Mesothelial cell of epicardium (in vitro differentiated cells): Measurements from ENCODE around the gene ATM. TPM values are rescaled to one million over a fixed set of nuclear protein-coding genes. Genes with fewer than 3 reads are reported as not detected.

Source experiments
- DNase-seq, 2 experiments: peaks; one replicate each; pipeline ENCODE4 v3.0.0; 2021; ENCODE audit warnings: low spot score in 2 of 2; ENCODE audit not compliant: unreplicated experiment in 2 of 2
- H3K27ac Mint-ChIP-seq: 2 replicates; pipeline ENCODE4 v1.8.0; 2021; ENCODE audit warnings: mixed read lengths
- H3K27me3 Mint-ChIP-seq: 2 replicates; pipeline ENCODE4 v1.8.0; 2021; ENCODE audit warnings: low read depth, mixed read lengths
- H3K36me3 Mint-ChIP-seq: 2 replicates; pipeline ENCODE4 v1.8.0; 2021; ENCODE audit warnings: mixed read lengths
- H3K4me1 Mint-ChIP-seq: 2 replicates; pipeline ENCODE4 v1.8.0; 2021; ENCODE audit warnings: mixed read lengths
- H3K4me3 Mint-ChIP-seq: 2 replicates; pipeline ENCODE4 v1.8.0; 2021; ENCODE audit warnings: mild to moderate bottlenecking, moderate library complexity, mixed read lengths
- H3K9me3 Mint-ChIP-seq: 2 replicates; pipeline ENCODE4 v1.8.0; 2021; ENCODE audit warnings: mixed read lengths
- CTCF ChIP-seq: fragments of 200-600 bp; sonication (generic); IDR thresholded peaks from one replicate; pipeline ENCODE4 v1.5.0; 2021; ENCODE audit warnings: antibody characterized with exemption; ENCODE audit not compliant: unreplicated experiment
- total RNA-seq: library from RNA; stranded (reverse); gene quantifications from 3 replicates; pipeline ENCODE4 v1.2.1, GENCODE V29; 2021

ATM gene
- total RNA-seq, 1 donor from 2014 or later: 78.0 TPM

GRCh38 chr11:108198833-108199232 is 24.0 kb upstream of the ATM start:
- no peaks in the 10 kb centered on the region for H3K27me3 Mint-ChIP-seq

GRCh38 chr11:108199446-108200321 is 23.2 kb upstream of the ATM start:
- Mint-ChIP-seq H3K9me3 (peaks cover 7% of the 10 kb centered on the region), H3K27ac (peak overlapping the region; percentile 87), H3K27me3 (no peaks in the 10 kb centered on the region), H3K4me1 (peaks cover 22% of the 10 kb centered on the region), H3K4me3 (no peak overlapping the region), H3K36me3 (peaks cover 25% of the 10 kb centered on the region)
- DNase-seq: no peak
- no peak for TF ChIP-seq CTCF

More at GRCh38 chr11:108198833-108199232, 24.0 kb upstream of the ATM start:
- no peak overlapping the region for H3K27ac Mint-ChIP-seq
- H3K4me3 Mint-ChIP-seq: no peak overlapping the region
- peaks cover 21% of the 10 kb centered on the region for H3K4me1 Mint-ChIP-seq
- DNase-seq: no peak
- TF ChIP-seq CTCF: no peak
- H3K9me3 Mint-ChIP-seq: peaks cover 3% of the 10 kb centered on the region
- H3K36me3 Mint-ChIP-seq: peaks cover 16% of the 10 kb centered on the region

GRCh38 chr11:108203075-108203474 is 19.8 kb upstream of the ATM start:
- no peak for DNase-seq
- Mint-ChIP-seq H3K9me3 (peaks cover 16% of the 10 kb centered on the region), H3K4me3 (no peak overlapping the region), H3K27me3 (no peaks in the 10 kb centered on the region), H3K36me3 (peaks cover 41% of the 10 kb centered on the region), H3K27ac (no peak overlapping the region), H3K4me1 (peaks cover 22% of the 10 kb centered on the region)
- TF ChIP-seq CTCF: no peak

GRCh38 chr11:108204376-108204775 is 18.5 kb upstream of the ATM start:
- Mint-ChIP-seq H3K9me3 (peaks cover 16% of the 10 kb centered on the region), H3K27ac (no peak overlapping the region), H3K36me3 (peaks cover 46% of the 10 kb centered on the region), H3K4me3 (no peak overlapping the region), H3K4me1 (peaks cover 22% of the 10 kb centered on the region), H3K27me3 (no peaks in the 10 kb centered on the region)
- TF ChIP-seq CTCF: no peak
- DNase-seq: no peak

- H3K4me1 Mint-ChIP-seq: peaks cover 15% of the 10 kb centered on the region
- H3K27ac Mint-ChIP-seq: no peak overlapping the region
- peaks cover 16% of the 10 kb centered on the region for H3K9me3 Mint-ChIP-seq
- H3K4me3 Mint-ChIP-seq: no peak overlapping the region
- H3K36me3 Mint-ChIP-seq: peaks cover 49% of the 10 kb centered on the region
- no peak for TF ChIP-seq CTCF
- no peak for DNase-seq
- no peaks in the 10 kb centered on the region for H3K27me3 Mint-ChIP-seq
These were observed 17.9 kb upstream of the ATM start for GRCh38 chr11:108204929-108205499.
